GM12878 (cell line): ENCODE measurements around the gene RAB15. TPM values are rescaled to one million over a fixed set of nuclear protein-coding genes. Genes with fewer than 3 reads are reported as not detected.

Source experiments
- ATAC-seq: fragments of 200-7000 bp; cut with Tn5 transposase; 3 replicates; pipeline ENCODE4 v1.9.1; 2020; ENCODE audit warnings: mild to moderate bottlenecking, moderate library complexity
- BruUV-seq: library from RNA; stranded (reverse); fragments of 400-500 nt; replicated peaks from 2 replicates; lab custom pipeline; 2021; lab: Mats Ljungman, UMichigan
- CTCF ChIA-PET: fragments of 300-600 bp; sonication (Branson Sonifier 250); formaldehyde crosslinking; extraction: SDS; loops from one replicate; lab custom pipeline; 2021; ENCODE audit warnings: inconsistent platforms; lab: Yijun Ruan, JAX
- POLR2A ChIA-PET: fragments of 350-600 bp; formaldehyde crosslinking; extraction: SDS; loops from one replicate; lab custom pipeline; 2021; ENCODE audit warnings: inconsistent platforms; lab: Charles Lee
- RAD21 ChIA-PET: fragments of 300-600 bp; sonication (Branson Sonifier 250); formaldehyde crosslinking; loops from one replicate; lab custom pipeline; 2023; ENCODE audit warnings: antibody characterized with exemption; ENCODE audit not compliant: unreplicated experiment; lab: Charles Lee
- SMC1A ChIA-PET: fragments of 300-600 bp; sonication (Branson Sonifier 250); formaldehyde crosslinking; loops from one replicate; lab custom pipeline; 2023; ENCODE audit not compliant: unreplicated experiment, uncharacterized antibody; lab: Charles Lee
- DNase-seq: peaks from one replicate; pipeline ENCODE4 v3.0.0-alpha.2; 2011; ENCODE audit warnings: low read depth, low spot score
- FAIRE-seq: peaks from 3 replicates; lab custom pipeline; 2011; peaks lifted over from hg19 to GRCh38; lab: Jason Lieb, UNC
- H2AFZ ChIP-seq: 2 replicates; pipeline ENCODE4 v1.6.0; 2011; ENCODE audit warnings: low read depth, low read length, control low read depth; ENCODE audit not compliant: control insufficient read depth
- H3K27ac ChIP-seq: 2 replicates; pipeline ENCODE4 v1.5.1; 2011; ENCODE audit warnings: control low read depth; ENCODE audit not compliant: control insufficient read depth, insufficient read depth
- H3K27me3 ChIP-seq, 2 experiments: replicated peaks in 1 of 2; 2 replicates each; pipeline versions ENCODE4 v1.6.0 to v1.6.1; 2011; ENCODE audit warnings: low read length in 1 of 2; ENCODE audit not compliant: control insufficient read depth in 2 of 2, insufficient read depth in 2 of 2
- H3K36me3 ChIP-seq, 2 experiments: 2 replicates each; pipeline ENCODE4 v1.5.1; 2011; ENCODE audit warnings: low read length in 1 of 2; ENCODE audit not compliant: control insufficient read depth in 2 of 2, insufficient read depth in 2 of 2
- H3K4me1 ChIP-seq: 2 replicates; pipeline ENCODE4 v1.6.1; 2011; ENCODE audit warnings: mild to moderate bottlenecking, low read length, moderate library complexity, mixed read lengths; ENCODE audit not compliant: control insufficient read depth, insufficient read depth
- H3K4me2 ChIP-seq: 2 replicates; pipeline ENCODE4 v1.6.0; 2011; ENCODE audit warnings: control low read depth; ENCODE audit not compliant: control insufficient read depth, insufficient read depth
- H3K4me3 ChIP-seq: fragments of 200-600 bp; sonication (generic); 2 replicates; pipeline ENCODE4 v1.5.1; 2016
- H3K79me2 ChIP-seq: 2 replicates; pipeline ENCODE4 v1.6.0; 2011; ENCODE audit warnings: low read length; ENCODE audit not compliant: control insufficient read depth, insufficient read depth
- H3K9ac ChIP-seq: 2 replicates; pipeline ENCODE4 v1.8.0; 2011; ENCODE audit warnings: low read length, control low read depth, mixed read lengths; ENCODE audit not compliant: control insufficient read depth, insufficient read depth
- H3K9me3 ChIP-seq: replicated peaks from 3 replicates; pipeline ENCODE4 v1.5.1; 2011; ENCODE audit warnings: mild to moderate bottlenecking, low read length; ENCODE audit not compliant: control insufficient read depth, insufficient read depth
- H4K20me1 ChIP-seq: 2 replicates; pipeline ENCODE4 v1.6.0; 2011; ENCODE audit not compliant: control insufficient read depth, insufficient read depth
- ASH2L ChIP-seq: fragments of 300-600, 200-600 bp; sonication (generic); IDR thresholded peaks from 2 replicates; pipeline ENCODE4 v1.6.1; 2017; ENCODE audit warnings: low read depth, mild to moderate bottlenecking, borderline replicate concordance
- BMI1 ChIP-seq: fragments of 450-650 bp; IDR thresholded peaks from 2 replicates; pipeline ENCODE4 v1.6.1; 2016; ENCODE audit warnings: mild to moderate bottlenecking, moderate library complexity, borderline replicate concordance
- CBX5 ChIP-seq: sonication (generic); IDR thresholded peaks from 2 replicates; pipeline ENCODE4 v1.6.1; 2016; ENCODE audit warnings: low read depth, moderate library complexity, mild to moderate bottlenecking, inconsistent platforms
- CEBPZ ChIP-seq: fragments of 150-350 bp; IDR thresholded peaks from 2 replicates; pipeline ENCODE4 v1.6.1; 2016; ENCODE audit warnings: low read depth, low read length
- E2F8 ChIP-seq: fragments of 450-650 bp; IDR thresholded peaks from 2 replicates; pipeline ENCODE4 v1.6.1; 2018; ENCODE audit warnings: mild to moderate bottlenecking, low read depth, moderate library complexity; ENCODE audit not compliant: partially characterized antibody
- FOXK2 ChIP-seq: fragments of 450-650 bp; IDR thresholded peaks from 2 replicates; pipeline ENCODE4 v1.6.1; 2017; ENCODE audit warnings: mild to moderate bottlenecking, moderate library complexity
- NKRF ChIP-seq: fragments of 450-650 bp; conservative IDR thresholded peaks from 2 replicates; pipeline ENCODE4 v1.6.1; 2017; ENCODE audit warnings: mild to moderate bottlenecking, moderate library complexity
- SIN3A ChIP-seq: IDR thresholded peaks from 2 replicates; pipeline ENCODE4 v1.6.1; 2012; ENCODE audit warnings: low read depth, low read length, improper control_type of control experiment
- SRF ChIP-seq, 2 experiments: IDR thresholded peaks; 2 replicates each; pipeline ENCODE4 v1.6.1; 2011; ENCODE audit warnings: low read depth in 2 of 2, low read length in 2 of 2, mild to moderate bottlenecking in 1 of 2, moderate library complexity in 1 of 2
- TARDBP ChIP-seq: IDR thresholded peaks from 2 replicates; pipeline ENCODE4 v1.6.1; 2016; ENCODE audit warnings: borderline replicate concordance
- TBL1XR1 ChIP-seq: IDR thresholded peaks from 2 replicates; pipeline ENCODE4 v1.6.1; 2012; ENCODE audit warnings: low read depth, low read length, improper control_type of control experiment
- YY1 ChIP-seq: IDR thresholded peaks from 2 replicates; pipeline ENCODE4 v1.6.1; 2011; ENCODE audit warnings: low read depth, mild to moderate bottlenecking, low read length
- ZBED1 ChIP-seq: IDR thresholded peaks from 2 replicates; pipeline ENCODE4 v1.6.1; 2016; ENCODE audit warnings: borderline replicate concordance
- ZZZ3 ChIP-seq: IDR thresholded peaks from 2 replicates; pipeline ENCODE4 v1.6.1; 2011; ENCODE audit warnings: low read depth; ENCODE audit not compliant: control insufficient read depth, insufficient read length
- WGBS: methylation state at CpG from one replicate; pipeline ENCODE4 v1.1.6; 2016; ENCODE audit warnings: low lambda C conversion rate; ENCODE audit not compliant: insufficient replicate concordance, insufficient coverage; ENCODE audit errors: missing lambda C conversion rate; 5-methylcytosine and 5-hydroxymethylcytosine counted together
- in situ Hi-C: fragments of 300-500 bp; cut with MboI; formaldehyde crosslinking; loops from 9 replicates; pipeline ENCODE4 v1.14.3; 2018; ENCODE audit warnings: mixed read lengths
- intact Hi-C: fragments of 100-400 bp; cut with micrococcal nuclease; formaldehyde crosslinking; loops from one replicate; pipeline ENCODE4 v1.14.2; 2022; ENCODE audit not compliant: unreplicated experiment
- polyA plus RNA-seq, 11 experiments: library from polyadenylated mRNA; depleted of rRNA in 4 of 11; unstranded in 6 of 11; stranded (reverse) in 5 of 11; fragments of >200 nt; fragmentation: Nextera tagmentation in 4 of 11; fragmentation: Illumina TruSeq in 1 of 11; extraction: Ambion mirVana in 4 of 11; extraction: Trizol in 1 of 11; gene quantifications; 1 replicate in 1 of 11; 2 replicates in 10 of 11; pipeline versions ENCODE4 v1.2.1 to v1.2.3, GENCODE V29; 2011 to 2016; ENCODE audit warnings: inconsistent platforms in 2 of 11, missing spikeins in 2 of 11, low read depth in 1 of 11
- total RNA-seq, 4 experiments: library from RNA; depleted of rRNA in 3 of 4; stranded (reverse); fragments of >200 nt in 3 of 4; fragmentation: Illumina TruSeq in 1 of 4; extraction: Trizol in 1 of 4; gene quantifications; 2 replicates each; pipeline versions ENCODE4 v1.2.1 to v1.2.3, GENCODE V29; 2013 to 2021

The RAB15 gene
- total and polyA plus RNA-seq, 10 of the 15 experiments (the other 5 are each of a cell fraction or from before 2014, with no cell fraction given), result 0.32 to 3.9 (median 2.1) TPM

GRCh38 chr14:64947710-64948611, 24.2 kb downstream of the RAB15 start:
- SMC1A ChIA-PET, result no interaction called here
- intact Hi-C loops (no loop called here), in situ Hi-C loops (no loop called here)
- Histone ChIP-seq H2AFZ (no peak overlapping the region), H3K27ac (no peak overlapping the region), H3K9me3 (no peaks in the 10 kb centered on the region), H4K20me1 (no peaks in the 10 kb centered on the region), H3K9ac (no peak overlapping the region), H3K36me3 (peaks cover 0 to 2% of the 10 kb centered on the region in 2 experiments; a peak in 1 of 4 replicates), H3K4me2 (no peak overlapping the region), H3K27me3 (no peaks in the 10 kb centered on the region), H3K4me3 (no peak overlapping the region), H3K4me1 (peaks cover 12% of the 10 kb centered on the region), H3K79me2 (no peaks in the 10 kb centered on the region)
- CTCF ChIA-PET, result no interaction called here
- no peak for ATAC-seq
- RAD21 ChIA-PET, result no interaction called here
- no peak for FAIRE-seq
- POLR2A ChIA-PET, result no interaction called here
- BruUV-seq, result no TSS peak
- DNase-seq, result no peak
- WGBS, result 89% methylated on average over 26 of the region's 28 CpGs
- TF ChIP-seq ZZZ3, result no peak
- no peak for TF ChIP-seq BMI1
- TF ChIP-seq E2F8, result no peak
- TF ChIP-seq CEBPZ, result no peak
- no peak for TF ChIP-seq ASH2L
- TF ChIP-seq NKRF, result no peak
- no peak for TF ChIP-seq YY1
- no peak for TF ChIP-seq ZBED1
- no peak for TF ChIP-seq SIN3A
- TF ChIP-seq CBX5, result no peak
- no peak for TF ChIP-seq SRF (IDR thresholded peaks at IDR 0.05; ENCODE audit: low read depth in 2 of 2, low read length in 2 of 2)
- no peak for TF ChIP-seq FOXK2
- no peak for TF ChIP-seq TBL1XR1
- TF ChIP-seq TARDBP, result no peak
